WTC11 (cell line): Measurements from ENCODE around the gene MAP4K3.

ENCODE experiments used
- EMX1 ChIP-seq: fragments of 250-450 bp; sonication (Bioruptor Pico); IDR thresholded peaks from 2 replicates; pipeline ENCODE4 v1.8.0; 2021; ENCODE audit warnings: mild to moderate bottlenecking
- FOXP1 ChIP-seq: sonication (generic); formaldehyde crosslinking; IDR thresholded peaks from 2 replicates; pipeline ENCODE4 v1.8.0; 2022; ENCODE audit warnings: missing genetic modification reagents, mild to moderate bottlenecking, moderate library complexity, borderline replicate concordance
- IRF2 ChIP-seq: sonication (generic); formaldehyde crosslinking; IDR thresholded peaks from 2 replicates; pipeline ENCODE4 v1.8.0; 2022; ENCODE audit warnings: low read depth, missing genetic modification reagents, borderline replicate concordance
- KAT7 ChIP-seq: sonication (generic); formaldehyde crosslinking; IDR thresholded peaks from 2 replicates; pipeline ENCODE4 v1.8.1; 2023; ENCODE audit warnings: missing genetic modification reagents, mild to moderate bottlenecking, borderline replicate concordance
- SMAD3 ChIP-seq: sonication (generic); formaldehyde crosslinking; IDR thresholded peaks from 2 replicates; pipeline ENCODE4 v1.8.0; 2022; ENCODE audit warnings: missing genetic modification reagents, mild to moderate bottlenecking, borderline replicate concordance
- TEAD4 ChIP-seq: sonication (generic); formaldehyde crosslinking; IDR thresholded peaks from 2 replicates; pipeline ENCODE4 v1.8.0; 2022; ENCODE audit warnings: mild to moderate bottlenecking, missing genetic modification reagents
- TF ChIP-seq, protein P1 (sequence below): fragments of 250-450 bp; sonication (Bioruptor Pico); conservative IDR thresholded peaks from 2 replicates; pipeline ENCODE4 v1.9.0; 2021; ENCODE audit warnings: mild to moderate bottlenecking
- TF ChIP-seq, protein P2 (sequence below): fragments of 200-600 bp; IDR thresholded peaks from 2 replicates; pipeline ENCODE4 v1.8.0; 2022; ENCODE audit warnings: antibody characterized with exemption
- TF ChIP-seq, protein P3 (sequence below): sonication (generic); formaldehyde crosslinking; conservative IDR thresholded peaks from 2 replicates; pipeline ENCODE4 v1.8.1; 2022; ENCODE audit warnings: mild to moderate bottlenecking, missing genetic modification reagents
- TF ChIP-seq, protein P4 (sequence below): sonication (generic); formaldehyde crosslinking; IDR thresholded peaks from 2 replicates; pipeline ENCODE4 v1.8.0; 2022; ENCODE audit warnings: mild to moderate bottlenecking, missing genetic modification reagents

DNA sequence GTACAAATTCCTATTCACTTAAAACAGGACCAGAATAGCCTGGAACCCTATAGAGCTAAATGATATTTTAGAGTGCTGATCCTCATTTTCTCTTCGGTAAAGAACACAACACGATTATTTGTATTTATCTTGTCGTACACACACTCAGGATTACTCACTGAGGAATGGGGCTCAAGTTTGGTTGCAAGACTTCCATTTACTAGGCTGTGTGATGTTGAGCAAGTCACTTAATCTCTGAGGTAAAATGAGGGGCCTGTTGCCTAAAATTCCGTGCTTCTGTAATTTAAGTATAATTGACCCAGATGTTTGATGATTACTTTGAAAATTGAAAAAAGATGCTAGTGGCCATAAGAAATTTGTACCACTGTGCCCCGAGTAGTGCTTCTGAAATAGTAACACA is 42.6 kb upstream of the MAP4K3 start:
- TF ChIP-seq, protein P1, sequence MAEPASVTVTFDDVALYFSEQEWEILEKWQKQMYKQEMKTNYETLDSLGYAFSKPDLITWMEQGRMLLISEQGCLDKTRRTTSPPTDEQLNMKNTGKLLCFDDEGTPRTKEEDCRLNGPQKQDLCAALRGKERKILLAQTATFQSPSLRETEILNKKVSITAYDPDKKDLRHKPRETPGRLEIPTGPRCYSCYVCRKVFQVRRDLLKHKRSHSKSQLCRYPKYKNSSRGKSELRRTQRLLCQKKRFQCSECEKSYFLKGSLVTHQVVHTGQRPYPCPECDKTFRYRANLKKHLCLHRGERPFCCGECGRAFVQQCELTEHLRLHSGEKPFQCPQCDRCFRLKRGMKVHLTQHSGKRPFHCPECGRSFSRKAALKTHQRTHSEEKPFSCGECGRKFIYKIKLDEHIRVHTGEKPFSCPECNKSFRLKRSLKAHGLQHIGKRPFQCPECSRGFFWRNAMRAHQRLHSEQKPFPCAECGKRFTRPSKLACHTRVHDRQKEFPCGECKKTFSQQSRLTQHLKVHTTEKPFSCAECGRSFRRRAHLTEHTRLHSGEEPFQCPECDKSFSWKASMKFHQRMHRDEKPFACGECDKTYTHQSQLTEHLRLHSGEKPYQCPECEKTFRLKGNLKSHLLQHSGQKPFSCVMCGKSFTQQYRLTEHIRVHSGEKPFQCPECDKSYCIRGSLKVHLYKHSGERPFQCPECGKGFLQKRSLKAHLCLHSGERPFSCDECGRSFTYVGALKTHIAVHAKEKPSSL = no peak
- TF ChIP-seq, protein P2, sequence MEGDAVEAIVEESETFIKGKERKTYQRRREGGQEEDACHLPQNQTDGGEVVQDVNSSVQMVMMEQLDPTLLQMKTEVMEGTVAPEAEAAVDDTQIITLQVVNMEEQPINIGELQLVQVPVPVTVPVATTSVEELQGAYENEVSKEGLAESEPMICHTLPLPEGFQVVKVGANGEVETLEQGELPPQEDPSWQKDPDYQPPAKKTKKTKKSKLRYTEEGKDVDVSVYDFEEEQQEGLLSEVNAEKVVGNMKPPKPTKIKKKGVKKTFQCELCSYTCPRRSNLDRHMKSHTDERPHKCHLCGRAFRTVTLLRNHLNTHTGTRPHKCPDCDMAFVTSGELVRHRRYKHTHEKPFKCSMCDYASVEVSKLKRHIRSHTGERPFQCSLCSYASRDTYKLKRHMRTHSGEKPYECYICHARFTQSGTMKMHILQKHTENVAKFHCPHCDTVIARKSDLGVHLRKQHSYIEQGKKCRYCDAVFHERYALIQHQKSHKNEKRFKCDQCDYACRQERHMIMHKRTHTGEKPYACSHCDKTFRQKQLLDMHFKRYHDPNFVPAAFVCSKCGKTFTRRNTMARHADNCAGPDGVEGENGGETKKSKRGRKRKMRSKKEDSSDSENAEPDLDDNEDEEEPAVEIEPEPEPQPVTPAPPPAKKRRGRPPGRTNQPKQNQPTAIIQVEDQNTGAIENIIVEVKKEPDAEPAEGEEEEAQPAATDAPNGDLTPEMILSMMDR = no peak
- no peak for TF ChIP-seq EMX1 (CRISPR knock-in tag)
- TF ChIP-seq, protein P3, sequence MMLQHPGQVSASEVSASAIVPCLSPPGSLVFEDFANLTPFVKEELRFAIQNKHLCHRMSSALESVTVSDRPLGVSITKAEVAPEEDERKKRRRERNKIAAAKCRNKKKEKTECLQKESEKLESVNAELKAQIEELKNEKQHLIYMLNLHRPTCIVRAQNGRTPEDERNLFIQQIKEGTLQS = no peak
- TF ChIP-seq, protein P4, sequence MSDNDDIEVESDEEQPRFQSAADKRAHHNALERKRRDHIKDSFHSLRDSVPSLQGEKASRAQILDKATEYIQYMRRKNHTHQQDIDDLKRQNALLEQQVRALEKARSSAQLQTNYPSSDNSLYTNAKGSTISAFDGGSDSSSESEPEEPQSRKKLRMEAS (CRISPR knock-in tag) = no peak
- no peak for TF ChIP-seq SMAD3 (CRISPR knock-in tag)
- TF ChIP-seq KAT7 (CRISPR knock-in tag) = no peak
- no peak for TF ChIP-seq IRF2
- no peak for TF ChIP-seq FOXP1
- TF ChIP-seq TEAD4 (CRISPR knock-in tag) = no peak
